ENCODE results near the gene ERGIC3.

ERGIC3 gene

DNA sequence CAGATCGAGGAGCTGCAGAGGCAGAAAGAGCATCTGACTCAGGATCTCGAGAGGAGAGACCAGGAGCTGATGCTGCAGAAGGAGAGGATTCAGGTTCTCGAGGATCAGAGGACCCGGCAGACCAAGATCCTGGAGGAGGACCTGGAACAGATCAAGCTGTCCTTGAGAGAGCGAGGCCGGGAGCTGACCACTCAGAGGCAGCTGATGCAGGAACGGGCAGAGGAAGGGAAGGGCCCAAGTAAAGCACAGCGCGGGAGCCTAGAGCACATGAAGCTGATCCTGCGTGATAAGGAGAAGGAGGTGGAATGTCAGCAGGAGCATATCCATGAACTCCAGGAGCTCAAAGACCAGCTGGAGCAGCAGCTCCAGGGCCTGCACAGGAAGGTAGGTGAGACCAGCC lies 38.6 kb upstream of the ERGIC3 start:
- no peak overlapping the region for H3K4me3 ChIP-seq (ENCODE audit: low read length)
- TF ChIP-seq, protein P1, sequence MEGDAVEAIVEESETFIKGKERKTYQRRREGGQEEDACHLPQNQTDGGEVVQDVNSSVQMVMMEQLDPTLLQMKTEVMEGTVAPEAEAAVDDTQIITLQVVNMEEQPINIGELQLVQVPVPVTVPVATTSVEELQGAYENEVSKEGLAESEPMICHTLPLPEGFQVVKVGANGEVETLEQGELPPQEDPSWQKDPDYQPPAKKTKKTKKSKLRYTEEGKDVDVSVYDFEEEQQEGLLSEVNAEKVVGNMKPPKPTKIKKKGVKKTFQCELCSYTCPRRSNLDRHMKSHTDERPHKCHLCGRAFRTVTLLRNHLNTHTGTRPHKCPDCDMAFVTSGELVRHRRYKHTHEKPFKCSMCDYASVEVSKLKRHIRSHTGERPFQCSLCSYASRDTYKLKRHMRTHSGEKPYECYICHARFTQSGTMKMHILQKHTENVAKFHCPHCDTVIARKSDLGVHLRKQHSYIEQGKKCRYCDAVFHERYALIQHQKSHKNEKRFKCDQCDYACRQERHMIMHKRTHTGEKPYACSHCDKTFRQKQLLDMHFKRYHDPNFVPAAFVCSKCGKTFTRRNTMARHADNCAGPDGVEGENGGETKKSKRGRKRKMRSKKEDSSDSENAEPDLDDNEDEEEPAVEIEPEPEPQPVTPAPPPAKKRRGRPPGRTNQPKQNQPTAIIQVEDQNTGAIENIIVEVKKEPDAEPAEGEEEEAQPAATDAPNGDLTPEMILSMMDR (conservative IDR thresholded peaks at IDR 0.05; ENCODE audit: low read depth, low read length): no peak
- DNase-seq (ENCODE audit: low read depth): no peak

- TF ChIP-seq, protein P1 (conservative IDR thresholded peaks at IDR 0.05; ENCODE audit: low read depth, low read length): no peak
- DNase-seq (ENCODE audit: low read depth): no peak
- H3K4me3 ChIP-seq (ENCODE audit: low read length): no peak overlapping the region
Observed at GRCh38 chr20:35503841-35504561, 37.9 kb upstream of the ERGIC3 start.

DNA sequence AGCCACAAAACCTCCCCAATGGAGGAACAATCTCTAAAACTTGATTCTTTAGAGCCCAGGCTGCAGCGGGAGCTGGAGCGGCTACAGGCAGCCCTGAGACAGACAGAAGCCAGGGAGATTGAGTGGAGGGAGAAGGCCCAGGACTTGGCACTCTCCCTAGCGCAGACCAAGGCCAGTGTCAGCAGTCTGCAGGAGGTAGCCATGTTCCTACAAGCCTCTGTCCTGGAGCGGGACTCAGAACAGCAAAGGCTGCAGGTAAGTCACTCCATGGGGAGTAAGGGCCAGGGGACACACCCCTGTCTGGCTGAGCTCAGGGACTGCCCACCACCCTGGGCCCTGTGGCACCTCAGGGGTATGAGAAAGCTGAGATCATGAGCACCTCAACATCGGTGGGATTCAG lies 37.1 kb upstream of the ERGIC3 start:
- no peak for DNase-seq (ENCODE audit: low read depth)
- no peak overlapping the region for H3K4me3 ChIP-seq (ENCODE audit: low read length)
- TF ChIP-seq, protein P1 (conservative IDR thresholded peaks at IDR 0.05; ENCODE audit: low read depth, low read length): no peak

DNA sequence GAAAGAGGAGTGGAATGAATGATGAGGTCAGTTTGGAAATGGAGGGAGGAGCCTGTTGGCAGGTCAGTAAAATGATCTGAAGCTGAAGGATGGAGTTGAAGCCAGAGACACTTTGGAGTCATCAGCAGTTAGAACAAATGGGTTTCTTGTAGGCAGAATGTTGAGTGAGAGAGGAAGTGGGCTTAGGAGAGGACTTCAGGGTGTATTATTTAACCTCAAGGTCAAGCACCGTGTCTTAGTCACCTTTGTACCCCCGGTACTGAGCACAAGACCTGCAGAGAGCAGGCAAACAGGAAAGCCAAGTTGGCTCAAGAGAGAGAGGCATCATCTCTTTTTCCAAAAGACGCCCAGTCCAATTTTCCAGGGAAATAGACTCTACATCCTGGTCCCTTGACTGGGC lies 35.7 kb upstream of the ERGIC3 start:
- H3K4me3 ChIP-seq (ENCODE audit: low read length): no peak overlapping the region
- TF ChIP-seq, protein P1 (conservative IDR thresholded peaks at IDR 0.05; ENCODE audit: low read depth, low read length): no peak
- no peak for DNase-seq (ENCODE audit: low read depth)

DNA sequence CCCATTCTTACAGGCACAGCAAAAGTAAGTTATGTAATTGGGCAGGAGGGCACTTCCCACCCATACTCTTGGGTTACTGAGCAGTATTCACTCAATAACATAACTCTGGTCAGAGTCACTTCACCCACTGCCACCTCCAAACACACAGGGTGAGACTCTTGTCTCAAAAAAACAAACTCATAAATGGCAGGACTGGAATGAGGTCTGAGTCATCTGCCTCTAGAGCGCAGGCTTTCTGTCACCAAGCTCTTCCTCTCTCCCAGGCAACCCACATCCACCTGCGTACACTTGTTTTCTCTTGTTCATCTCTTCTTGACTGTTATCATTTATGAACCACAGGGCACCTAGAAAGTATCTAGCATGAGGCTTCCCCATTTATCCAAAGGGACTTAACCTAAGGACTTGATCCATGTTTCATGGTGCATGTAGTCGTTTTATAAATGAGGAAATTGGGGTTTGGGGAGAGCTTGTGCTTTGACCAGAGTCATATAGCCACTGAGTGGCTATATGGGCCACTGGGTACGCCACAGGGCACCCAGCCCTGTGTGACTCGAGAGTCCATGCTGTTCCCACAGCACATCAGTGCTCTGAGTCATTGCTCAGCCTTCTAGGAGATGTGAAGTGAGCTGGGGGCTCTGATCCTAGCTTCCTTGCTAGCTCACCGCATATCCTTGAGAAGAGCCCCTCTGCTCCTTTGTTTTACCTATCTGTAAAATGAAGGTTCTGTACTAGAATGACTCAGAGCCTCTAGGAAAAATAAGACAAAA lies 34.8 kb upstream of the ERGIC3 start:
- TF ChIP-seq, protein P1 (conservative IDR thresholded peaks at IDR 0.05; ENCODE audit: low read depth, low read length): no peak
- no peak overlapping the region for H3K4me3 ChIP-seq (ENCODE audit: low read length)
- no peak for DNase-seq (ENCODE audit: low read depth)

- H3K4me3 ChIP-seq (ENCODE audit: low read length): no peak overlapping the region
- TF ChIP-seq, protein P1 (conservative IDR thresholded peaks at IDR 0.05; ENCODE audit: low read depth, low read length): no peak
- DNase-seq (ENCODE audit: low read depth): no peak
Observed at GRCh38 chr20:35508493-35509218, 33.2 kb upstream of the ERGIC3 start.
